Liver (tissue), 9 donors: ENCODE data around the gene HPCAL4. TPM values are rescaled to one million over a fixed set of nuclear protein-coding genes. Genes with fewer than 3 reads are reported as not detected.

ENCODE experiments used
- DNase-seq: peaks from one replicate; pipeline ENCODE4 v3.0.0-alpha.2; 2017; ENCODE audit warnings: low spot score
- H3K27ac ChIP-seq, 2 donors: one replicate each; pipeline ENCODE4 v1.7.0; 2013; ENCODE audit warnings: inconsistent platforms in 2 of 2, low read length in 2 of 2, control low read depth in 1 of 2, low read depth in 1 of 2, mild to moderate bottlenecking in 1 of 2
- H3K27me3 ChIP-seq, 4 donors: one replicate each; pipeline versions ENCODE4 v1.6.1 to v1.7.0; 2013; ENCODE audit warnings: low read length in 3 of 4, inconsistent platforms in 1 of 4, mild to moderate bottlenecking in 1 of 4, moderate library complexity in 1 of 4; ENCODE audit not compliant: control insufficient read depth in 4 of 4, insufficient read depth in 4 of 4
- H3K36me3 ChIP-seq, 4 donors: one replicate each; pipeline versions ENCODE4 v1.6.1 to v1.7.0; 2013; ENCODE audit warnings: low read length in 3 of 4, mild to moderate bottlenecking in 3 of 4, low read depth in 1 of 4, moderate library complexity in 1 of 4; ENCODE audit not compliant: control insufficient read depth in 4 of 4, insufficient read depth in 3 of 4
- H3K4me1 ChIP-seq, 4 donors: one replicate each; pipeline versions ENCODE4 v1.6.1 to v1.7.0; 2013; ENCODE audit warnings: low read length in 3 of 4, mild to moderate bottlenecking in 3 of 4, moderate library complexity in 1 of 4; ENCODE audit not compliant: control insufficient read depth in 4 of 4, insufficient read depth in 4 of 4
- H3K4me3 ChIP-seq, 3 donors: one replicate each; pipeline versions ENCODE4 v1.6.1 to v1.7.0; 2013; ENCODE audit warnings: low read length in 3 of 3, control low read depth in 1 of 3, low read depth in 1 of 3, mild to moderate bottlenecking in 1 of 3
- H3K9ac ChIP-seq, 2 donors: one replicate each; pipeline ENCODE4 v1.7.0; 2013; ENCODE audit warnings: low read length in 2 of 2, mild to moderate bottlenecking in 2 of 2, moderate library complexity in 2 of 2, control low read depth in 1 of 2, low read depth in 1 of 2
- H3K9me3 ChIP-seq, 4 donors: one replicate each; pipeline versions ENCODE4 v1.6.1 to v1.7.0; 2013; ENCODE audit warnings: low read length in 3 of 4; ENCODE audit not compliant: control insufficient read depth in 4 of 4
- ATF3 ChIP-seq: IDR thresholded peaks from 2 replicates; pipeline ENCODE4 v1.6.1; 2016; ENCODE audit warnings: antibody characterized with exemption
- CTCF ChIP-seq: fragments of 150-350 bp; IDR thresholded peaks from 2 replicates; pipeline ENCODE4 v1.5.1; 2017; ENCODE audit warnings: improper control_type of control experiment, low read depth, low read length; ENCODE audit not compliant: missing input control
- EGR1 ChIP-seq, 2 donors: IDR thresholded peaks; 2 replicates each; pipeline ENCODE4 v1.6.1; 2016 to 2018; ENCODE audit warnings: antibody characterized with exemption in 2 of 2, low read depth in 2 of 2
- FOXA1 ChIP-seq: IDR thresholded peaks from 2 replicates; pipeline ENCODE4 v1.6.1; 2016; ENCODE audit warnings: antibody characterized with exemption
- FOXA2 ChIP-seq: IDR thresholded peaks from 2 replicates; pipeline ENCODE4 v1.6.1; 2016; ENCODE audit warnings: antibody characterized with exemption
- GABPA ChIP-seq, 2 donors: IDR thresholded peaks in 1 of 2; conservative IDR thresholded peaks in 1 of 2; 2 replicates each; pipeline ENCODE4 v1.6.1; 2016; ENCODE audit warnings: antibody characterized with exemption in 2 of 2, mild to moderate bottlenecking in 1 of 2, moderate library complexity in 1 of 2
- HNF4A ChIP-seq, 2 donors: conservative IDR thresholded peaks; 2 replicates each; pipeline ENCODE4 v1.6.1; 2016; ENCODE audit warnings: antibody characterized with exemption in 2 of 2, mild to moderate bottlenecking in 2 of 2
- HNF4G ChIP-seq: IDR thresholded peaks from 2 replicates; pipeline ENCODE4 v1.6.1; 2016; ENCODE audit warnings: antibody characterized with exemption
- JUND ChIP-seq, 2 donors: IDR thresholded peaks; 2 replicates each; pipeline ENCODE4 v1.6.1; 2016; ENCODE audit warnings: antibody characterized with exemption in 2 of 2
- NR2F2 ChIP-seq: IDR thresholded peaks from 2 replicates; pipeline ENCODE4 v1.6.1; 2016; ENCODE audit warnings: antibody characterized with exemption
- RAD21 ChIP-seq, 2 donors: IDR thresholded peaks; 2 replicates each; pipeline ENCODE4 v1.6.1; 2016; ENCODE audit warnings: antibody characterized with exemption in 2 of 2, mild to moderate bottlenecking in 2 of 2
- RXRA ChIP-seq, 2 donors: IDR thresholded peaks; 2 replicates each; pipeline ENCODE4 v1.6.1; 2017 to 2018; ENCODE audit warnings: antibody characterized with exemption in 2 of 2, mild to moderate bottlenecking in 1 of 2
- SP1 ChIP-seq: IDR thresholded peaks from 2 replicates; pipeline ENCODE4 v1.6.1; 2018; ENCODE audit warnings: antibody characterized with exemption, mild to moderate bottlenecking
- TAF1 ChIP-seq: conservative IDR thresholded peaks from 2 replicates; pipeline ENCODE4 v1.6.1; 2016; ENCODE audit warnings: antibody characterized with exemption, mild to moderate bottlenecking
- YY1 ChIP-seq: IDR thresholded peaks from 2 replicates; pipeline ENCODE4 v1.6.1; 2016; ENCODE audit warnings: antibody characterized with exemption, mild to moderate bottlenecking
- ZBTB33 ChIP-seq: IDR thresholded peaks from 2 replicates; pipeline ENCODE4 v1.6.1; 2016; ENCODE audit warnings: antibody characterized with exemption
- WGBS: extraction: QIAGEN DNeasy Blood & Tissue Kit; methylation state at CpG from one replicate; pipeline ENCODE4 v1.1.7; 2013; 5-methylcytosine and 5-hydroxymethylcytosine counted together
- polyA plus RNA-seq, 2 donors: library from polyadenylated mRNA; stranded (reverse) in 1 of 2; unstranded in 1 of 2; fragments of 200-250 nt in 1 of 2; fragments of >200 nt in 1 of 2; fragmentation: Nextera tagmentation in 1 of 2; extraction: Ambion mirVana in 1 of 2; gene quantifications; one replicate each; pipeline versions ENCODE4 v1.2.1 to v1.2.3, GENCODE V29; 2013 to 2015
- total RNA-seq, 2 donors: library from RNA; depleted of rRNA; stranded (reverse); fragments of >200 nt; gene quantifications; one replicate each; pipeline ENCODE4 v1.2.3, GENCODE V29; 2014
- TF ChIP-seq, protein P1 (sequence below): IDR thresholded peaks from 2 replicates; pipeline ENCODE4 v1.6.1; 2016; ENCODE audit warnings: antibody characterized with exemption, mild to moderate bottlenecking
- TF ChIP-seq, protein P2 (sequence below): IDR thresholded peaks from 2 replicates; pipeline ENCODE4 v1.6.1; 2016; ENCODE audit warnings: antibody characterized with exemption
- donor health status: healthy.
- donor health status: healthy.
- donor health status: healthy.
- donor health status: healthy.
- donor health status: healthy.

Gene HPCAL4
- total and polyA plus RNA-seq, 4 donors = not detected

DNA sequence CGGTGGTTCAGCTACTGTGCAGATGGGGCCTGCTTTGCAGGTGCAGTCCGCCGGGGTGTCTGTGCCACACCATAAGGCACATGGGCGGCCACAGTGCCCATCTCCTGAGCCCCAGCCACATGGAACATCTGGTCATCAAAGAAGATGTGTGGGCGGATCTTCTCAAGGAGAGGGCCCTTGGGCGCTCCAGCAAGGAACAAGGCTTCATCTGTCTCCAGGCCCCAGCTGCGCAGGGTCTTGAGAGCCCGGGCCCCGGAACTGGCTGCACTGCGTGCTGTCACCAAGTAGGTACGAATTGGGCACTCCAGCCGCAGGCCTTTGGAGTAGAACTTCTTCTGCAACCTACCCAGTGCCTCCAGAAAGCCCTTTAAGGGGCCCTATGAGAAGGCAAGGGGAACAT, 32.1 kb downstream of the HPCAL4 start:
- 93% methylated on average over 12 of the region's 12 CpGs for WGBS
- Histone ChIP-seq H3K36me3 (no peaks in the 10 kb centered on the region), H3K27me3 (no peaks in the 10 kb centered on the region), H3K27ac (no peak overlapping the region), H3K4me1 (no peaks in the 10 kb centered on the region), H3K9me3 (no peaks in the 10 kb centered on the region), H3K4me3 (no peak overlapping the region), H3K9ac (no peak overlapping the region)
- TF ChIP-seq GABPA (IDR thresholded peaks at IDR 0.05 in 1 of 2, conservative IDR thresholded peaks at IDR 0.05 in 1 of 2) (no peak), CTCF (no peak), HNF4A (conservative IDR thresholded peaks at IDR 0.05) (no peak), HNF4G (no peak), FOXA1 (no peak), ZBTB33 (no peak), EGR1 (IDR thresholded peaks at IDR 0.05; ENCODE audit: low read depth in 2 of 2) (no peak), NR2F2 (no peak), RAD21 (IDR thresholded peaks at IDR 0.05) (no peak), SP1 (no peak), RXRA (IDR thresholded peaks at IDR 0.05) (no peak), FOXA2 (no peak), ATF3 (no peak), JUND (IDR thresholded peaks at IDR 0.05) (no peak), TAF1 (no peak), YY1 (no peak)
- TF ChIP-seq, protein P1, sequence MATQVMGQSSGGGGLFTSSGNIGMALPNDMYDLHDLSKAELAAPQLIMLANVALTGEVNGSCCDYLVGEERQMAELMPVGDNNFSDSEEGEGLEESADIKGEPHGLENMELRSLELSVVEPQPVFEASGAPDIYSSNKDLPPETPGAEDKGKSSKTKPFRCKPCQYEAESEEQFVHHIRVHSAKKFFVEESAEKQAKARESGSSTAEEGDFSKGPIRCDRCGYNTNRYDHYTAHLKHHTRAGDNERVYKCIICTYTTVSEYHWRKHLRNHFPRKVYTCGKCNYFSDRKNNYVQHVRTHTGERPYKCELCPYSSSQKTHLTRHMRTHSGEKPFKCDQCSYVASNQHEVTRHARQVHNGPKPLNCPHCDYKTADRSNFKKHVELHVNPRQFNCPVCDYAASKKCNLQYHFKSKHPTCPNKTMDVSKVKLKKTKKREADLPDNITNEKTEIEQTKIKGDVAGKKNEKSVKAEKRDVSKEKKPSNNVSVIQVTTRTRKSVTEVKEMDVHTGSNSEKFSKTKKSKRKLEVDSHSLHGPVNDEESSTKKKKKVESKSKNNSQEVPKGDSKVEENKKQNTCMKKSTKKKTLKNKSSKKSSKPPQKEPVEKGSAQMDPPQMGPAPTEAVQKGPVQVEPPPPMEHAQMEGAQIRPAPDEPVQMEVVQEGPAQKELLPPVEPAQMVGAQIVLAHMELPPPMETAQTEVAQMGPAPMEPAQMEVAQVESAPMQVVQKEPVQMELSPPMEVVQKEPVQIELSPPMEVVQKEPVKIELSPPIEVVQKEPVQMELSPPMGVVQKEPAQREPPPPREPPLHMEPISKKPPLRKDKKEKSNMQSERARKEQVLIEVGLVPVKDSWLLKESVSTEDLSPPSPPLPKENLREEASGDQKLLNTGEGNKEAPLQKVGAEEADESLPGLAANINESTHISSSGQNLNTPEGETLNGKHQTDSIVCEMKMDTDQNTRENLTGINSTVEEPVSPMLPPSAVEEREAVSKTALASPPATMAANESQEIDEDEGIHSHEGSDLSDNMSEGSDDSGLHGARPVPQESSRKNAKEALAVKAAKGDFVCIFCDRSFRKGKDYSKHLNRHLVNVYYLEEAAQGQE = no peak
- TF ChIP-seq, protein P2, sequence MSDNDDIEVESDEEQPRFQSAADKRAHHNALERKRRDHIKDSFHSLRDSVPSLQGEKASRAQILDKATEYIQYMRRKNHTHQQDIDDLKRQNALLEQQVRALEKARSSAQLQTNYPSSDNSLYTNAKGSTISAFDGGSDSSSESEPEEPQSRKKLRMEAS = no peak
- no peak for DNase-seq
